Mesothelial cell of epicardium (in vitro differentiated cells): ENCODE results near the gene SERHL2. TPM values are rescaled to one million over a fixed set of nuclear protein-coding genes. Genes with fewer than 3 reads are reported as not detected.
"Not testable (repeated sequence)": the region's sequence is repeated elsewhere in the genome, so short reads cannot be mapped to it uniquely, and the experiment has no call there.

Experiments used
- DNase-seq, 2 experiments: peaks; one replicate each; pipeline ENCODE4 v3.0.0; 2021; ENCODE audit warnings: low spot score in 2 of 2; ENCODE audit not compliant: unreplicated experiment in 2 of 2
- H3K27ac Mint-ChIP-seq: 2 replicates; pipeline ENCODE4 v1.8.0; 2021; ENCODE audit warnings: mixed read lengths
- H3K27me3 Mint-ChIP-seq: 2 replicates; pipeline ENCODE4 v1.8.0; 2021; ENCODE audit warnings: low read depth, mixed read lengths
- H3K36me3 Mint-ChIP-seq: 2 replicates; pipeline ENCODE4 v1.8.0; 2021; ENCODE audit warnings: mixed read lengths
- H3K4me1 Mint-ChIP-seq: 2 replicates; pipeline ENCODE4 v1.8.0; 2021; ENCODE audit warnings: mixed read lengths
- H3K4me3 Mint-ChIP-seq: 2 replicates; pipeline ENCODE4 v1.8.0; 2021; ENCODE audit warnings: mild to moderate bottlenecking, moderate library complexity, mixed read lengths
- H3K9me3 Mint-ChIP-seq: 2 replicates; pipeline ENCODE4 v1.8.0; 2021; ENCODE audit warnings: mixed read lengths
- total RNA-seq: library from RNA; stranded (reverse); gene quantifications from 3 replicates; pipeline ENCODE4 v1.2.1, GENCODE V29; 2021
- TF ChIP-seq, protein P1 (sequence below): fragments of 200-600 bp; sonication (generic); IDR thresholded peaks from one replicate; pipeline ENCODE4 v1.5.0; 2021; ENCODE audit warnings: antibody characterized with exemption; ENCODE audit not compliant: unreplicated experiment

SERHL2 gene
- total RNA-seq, 1 donor from 2014 or later = 2.5 TPM

DNA sequence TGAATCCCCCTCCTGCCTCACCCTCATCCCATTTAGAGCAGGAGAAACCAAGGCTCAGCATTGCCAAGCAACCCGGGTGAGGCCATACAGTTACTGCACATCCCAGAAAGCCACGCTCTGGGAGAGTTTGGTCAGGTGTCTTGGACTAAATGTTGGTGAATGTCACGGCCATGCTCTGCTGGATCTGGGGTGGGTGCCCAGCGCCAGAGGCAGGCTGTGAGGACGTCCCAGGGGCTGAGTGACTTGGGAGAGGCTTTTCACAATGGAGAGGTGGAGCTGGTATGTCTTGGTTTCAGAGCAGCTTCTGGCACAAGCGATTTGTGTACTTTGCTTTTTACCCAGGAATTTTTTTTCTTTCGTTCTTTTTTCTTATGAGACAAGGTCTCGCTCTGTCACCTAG lies 6.6 kb downstream of the SERHL2 start:
- Mint-ChIP-seq H3K36me3 (peaks cover 7% of the 10 kb centered on the region), H3K27me3 (no peaks in the 10 kb centered on the region), H3K4me3 (no peak overlapping the region), H3K4me1 (peaks cover 17% of the 10 kb centered on the region), H3K27ac (no peak overlapping the region), H3K9me3 (no peaks in the 10 kb centered on the region)
- TF ChIP-seq, protein P1, sequence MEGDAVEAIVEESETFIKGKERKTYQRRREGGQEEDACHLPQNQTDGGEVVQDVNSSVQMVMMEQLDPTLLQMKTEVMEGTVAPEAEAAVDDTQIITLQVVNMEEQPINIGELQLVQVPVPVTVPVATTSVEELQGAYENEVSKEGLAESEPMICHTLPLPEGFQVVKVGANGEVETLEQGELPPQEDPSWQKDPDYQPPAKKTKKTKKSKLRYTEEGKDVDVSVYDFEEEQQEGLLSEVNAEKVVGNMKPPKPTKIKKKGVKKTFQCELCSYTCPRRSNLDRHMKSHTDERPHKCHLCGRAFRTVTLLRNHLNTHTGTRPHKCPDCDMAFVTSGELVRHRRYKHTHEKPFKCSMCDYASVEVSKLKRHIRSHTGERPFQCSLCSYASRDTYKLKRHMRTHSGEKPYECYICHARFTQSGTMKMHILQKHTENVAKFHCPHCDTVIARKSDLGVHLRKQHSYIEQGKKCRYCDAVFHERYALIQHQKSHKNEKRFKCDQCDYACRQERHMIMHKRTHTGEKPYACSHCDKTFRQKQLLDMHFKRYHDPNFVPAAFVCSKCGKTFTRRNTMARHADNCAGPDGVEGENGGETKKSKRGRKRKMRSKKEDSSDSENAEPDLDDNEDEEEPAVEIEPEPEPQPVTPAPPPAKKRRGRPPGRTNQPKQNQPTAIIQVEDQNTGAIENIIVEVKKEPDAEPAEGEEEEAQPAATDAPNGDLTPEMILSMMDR = no peak
- DNase-seq = no peak

DNA sequence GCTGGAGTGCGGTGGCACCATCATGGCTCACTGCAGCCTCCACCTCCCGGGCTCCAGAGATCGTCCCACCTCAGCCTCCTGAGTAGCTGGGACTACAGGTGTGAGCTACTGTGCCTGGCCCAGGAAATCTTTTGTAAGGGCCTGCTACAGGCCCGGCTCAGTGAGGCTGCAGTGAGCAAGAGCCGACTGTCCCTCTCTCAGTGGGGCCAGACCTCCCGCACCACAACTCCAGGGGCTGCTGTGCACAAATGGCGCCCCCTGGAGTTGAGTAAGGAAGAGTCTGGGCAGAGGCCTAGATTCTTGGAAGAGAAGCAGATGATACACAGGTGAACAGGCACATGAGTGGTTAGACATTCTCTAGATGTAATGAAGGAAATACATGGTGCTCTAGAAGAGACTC lies 7.0 kb downstream of the SERHL2 start:
- Mint-ChIP-seq H3K9me3 (no peaks in the 10 kb centered on the region), H3K36me3 (peaks cover 7% of the 10 kb centered on the region), H3K4me1 (peaks cover 17% of the 10 kb centered on the region), H3K27ac (no peak overlapping the region), H3K27me3 (no peaks in the 10 kb centered on the region), H3K4me3 (no peak overlapping the region)
- no peak for DNase-seq
- TF ChIP-seq, protein P1 = no peak

- DNase-seq = no peak
- no peak overlapping the region for H3K27ac Mint-ChIP-seq
- H3K4me1 Mint-ChIP-seq = peaks cover 17% of the 10 kb centered on the region
- H3K36me3 Mint-ChIP-seq = peaks cover 7% of the 10 kb centered on the region
- H3K27me3 Mint-ChIP-seq = no peaks in the 10 kb centered on the region
- no peaks in the 10 kb centered on the region for H3K9me3 Mint-ChIP-seq
- no peak overlapping the region for H3K4me3 Mint-ChIP-seq
- TF ChIP-seq, protein P1 = no peak
Observed at GRCh38 chr22:42561856-42562255, 8.1 kb downstream of the SERHL2 start.

DNA sequence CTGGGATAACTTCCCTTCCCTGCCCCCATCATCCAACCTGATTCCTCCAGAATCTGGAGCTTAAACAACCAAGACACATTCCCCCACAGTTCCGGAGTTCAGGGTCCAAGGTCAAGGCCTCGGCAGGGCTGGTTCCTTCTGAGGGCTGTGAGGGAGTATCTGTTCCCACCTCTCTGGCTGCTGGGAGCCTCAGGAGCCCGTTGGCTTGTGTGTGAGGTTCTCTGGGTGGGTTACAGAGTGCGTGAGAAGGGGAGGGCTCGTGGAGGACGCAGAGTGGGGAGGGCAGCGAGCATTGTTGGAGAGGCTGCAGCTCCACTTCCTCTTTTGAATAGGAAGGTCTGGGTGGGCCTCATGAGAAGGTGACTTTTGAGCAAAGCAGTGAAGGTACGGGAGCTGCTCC lies 8.5 kb downstream of the SERHL2 start:
- TF ChIP-seq, protein P1 = no peak
- Mint-ChIP-seq H3K4me1 (peaks cover 17% of the 10 kb centered on the region), H3K27me3 (no peaks in the 10 kb centered on the region), H3K9me3 (no peaks in the 10 kb centered on the region), H3K4me3 (no peak overlapping the region), H3K27ac (peak overlapping the region; percentile 57), H3K36me3 (peaks cover 7% of the 10 kb centered on the region)
- DNase-seq = no peak

- TF ChIP-seq, protein P1 = no peak
- H3K4me3 Mint-ChIP-seq = no peak overlapping the region
- H3K27me3 Mint-ChIP-seq = no peaks in the 10 kb centered on the region
- peak overlapping the region; percentile 57 for H3K27ac Mint-ChIP-seq
- peaks cover 7% of the 10 kb centered on the region for H3K36me3 Mint-ChIP-seq
- DNase-seq = no peak
- no peaks in the 10 kb centered on the region for H3K9me3 Mint-ChIP-seq
- H3K4me1 Mint-ChIP-seq = peaks cover 17% of the 10 kb centered on the region
Observed at GRCh38 chr22:42562684-42563083, 8.9 kb downstream of the SERHL2 start.

GRCh38 chr22:42563943-42564342 lies 10.2 kb downstream of the SERHL2 start:
- not testable (repeated sequence) for DNase-seq, H3K27ac Mint-ChIP-seq, H3K36me3 Mint-ChIP-seq, H3K4me3 Mint-ChIP-seq, H3K9me3 Mint-ChIP-seq, H3K27me3 Mint-ChIP-seq
- H3K4me1 Mint-ChIP-seq = peaks cover 17% of the 10 kb centered on the region
